Measurements from ENCODE around the gene FYN. TPM values are rescaled to one million over a fixed set of nuclear protein-coding genes. Genes with fewer than 3 reads are reported as not detected.

The FYN gene
- total RNA-seq, 1 donor from 2014 or later: 474 TPM

GRCh38 chr6:111615916-111616612, 257.2 kb downstream of the FYN start:
- Mint-ChIP-seq H3K27me3 (ENCODE audit: unreplicated experiment) (peaks cover 8% of the 10 kb centered on the region), H3K4me3 (ENCODE audit: unreplicated experiment) (no peak overlapping the region), H3K9me3 (ENCODE audit: unreplicated experiment) (no peaks in the 10 kb centered on the region), H3K4me1 (ENCODE audit: unreplicated experiment) (peaks cover 29% of the 10 kb centered on the region), H3K36me3 (ENCODE audit: low read depth, unreplicated experiment) (peaks cover 3% of the 10 kb centered on the region), H3K27ac (ENCODE audit: unreplicated experiment) (no peak overlapping the region)
- TF ChIP-seq, protein P1, sequence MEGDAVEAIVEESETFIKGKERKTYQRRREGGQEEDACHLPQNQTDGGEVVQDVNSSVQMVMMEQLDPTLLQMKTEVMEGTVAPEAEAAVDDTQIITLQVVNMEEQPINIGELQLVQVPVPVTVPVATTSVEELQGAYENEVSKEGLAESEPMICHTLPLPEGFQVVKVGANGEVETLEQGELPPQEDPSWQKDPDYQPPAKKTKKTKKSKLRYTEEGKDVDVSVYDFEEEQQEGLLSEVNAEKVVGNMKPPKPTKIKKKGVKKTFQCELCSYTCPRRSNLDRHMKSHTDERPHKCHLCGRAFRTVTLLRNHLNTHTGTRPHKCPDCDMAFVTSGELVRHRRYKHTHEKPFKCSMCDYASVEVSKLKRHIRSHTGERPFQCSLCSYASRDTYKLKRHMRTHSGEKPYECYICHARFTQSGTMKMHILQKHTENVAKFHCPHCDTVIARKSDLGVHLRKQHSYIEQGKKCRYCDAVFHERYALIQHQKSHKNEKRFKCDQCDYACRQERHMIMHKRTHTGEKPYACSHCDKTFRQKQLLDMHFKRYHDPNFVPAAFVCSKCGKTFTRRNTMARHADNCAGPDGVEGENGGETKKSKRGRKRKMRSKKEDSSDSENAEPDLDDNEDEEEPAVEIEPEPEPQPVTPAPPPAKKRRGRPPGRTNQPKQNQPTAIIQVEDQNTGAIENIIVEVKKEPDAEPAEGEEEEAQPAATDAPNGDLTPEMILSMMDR (IDR thresholded peaks at IDR 0.05; ENCODE audit: unreplicated experiment): no peak
- no peak for DNase-seq (ENCODE audit: low spot score)

DNA sequence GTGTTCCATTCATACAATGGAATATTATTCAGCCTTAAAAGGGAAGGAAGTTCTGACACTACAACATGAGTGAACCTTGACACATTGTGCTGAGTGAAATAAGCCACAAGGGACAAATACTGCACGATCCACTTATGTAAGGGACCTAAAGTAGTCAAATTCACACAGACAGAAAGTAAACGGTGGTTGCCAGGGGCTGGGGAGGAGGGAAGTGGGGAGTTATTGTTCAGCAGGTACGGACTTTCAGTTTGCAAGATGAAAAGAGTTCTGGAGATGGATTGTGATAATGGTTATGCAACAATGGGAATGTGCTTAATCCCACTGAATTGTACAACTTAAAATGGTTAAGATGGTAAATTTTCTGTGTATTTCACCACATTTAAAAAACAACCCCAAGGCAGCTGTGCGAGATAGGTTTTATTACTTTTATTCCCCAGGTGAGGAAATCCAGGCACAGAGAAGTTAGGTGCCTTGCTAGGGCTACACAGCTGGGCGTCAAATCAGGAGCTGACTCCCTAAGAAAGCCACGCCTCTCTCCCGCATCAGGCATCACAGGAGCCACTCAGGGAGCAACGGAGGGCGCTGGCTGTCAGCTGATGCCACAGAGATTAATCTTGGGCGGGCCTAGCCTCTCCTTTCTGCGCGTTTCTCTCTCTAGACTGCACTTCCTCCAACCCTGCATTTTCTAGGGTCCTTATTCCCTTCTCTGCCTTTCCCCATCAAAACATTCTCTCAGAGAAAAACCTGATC, 258.2 kb downstream of the FYN start:
- DNase-seq (ENCODE audit: low spot score): no peak

GRCh38 chr6:111612379-111612778, 260.9 kb downstream of the FYN start:
- no peak overlapping the region for H3K27ac Mint-ChIP-seq (ENCODE audit: unreplicated experiment)
- TF ChIP-seq, protein P1 (IDR thresholded peaks at IDR 0.05; ENCODE audit: unreplicated experiment): no peak
- peak overlapping the region; percentile 56 for H3K4me3 Mint-ChIP-seq (ENCODE audit: unreplicated experiment)
- no peaks in the 10 kb centered on the region for H3K9me3 Mint-ChIP-seq (ENCODE audit: unreplicated experiment)
- H3K36me3 Mint-ChIP-seq (ENCODE audit: low read depth, unreplicated experiment): no peaks in the 10 kb centered on the region
- H3K4me1 Mint-ChIP-seq (ENCODE audit: unreplicated experiment): peaks cover 28% of the 10 kb centered on the region
- peaks cover 3% of the 10 kb centered on the region for H3K27me3 Mint-ChIP-seq (ENCODE audit: unreplicated experiment)
- DNase-seq (ENCODE audit: low spot score): no peak

More for the DNA sequence above, 258.2 kb downstream of the FYN start:
- Mint-ChIP-seq H3K4me3 (ENCODE audit: unreplicated experiment) (no peak overlapping the region), H3K27ac (ENCODE audit: unreplicated experiment) (no peak overlapping the region), H3K4me1 (ENCODE audit: unreplicated experiment) (peaks cover 18% of the 10 kb centered on the region), H3K9me3 (ENCODE audit: unreplicated experiment) (no peaks in the 10 kb centered on the region), H3K27me3 (ENCODE audit: unreplicated experiment) (peaks cover 3% of the 10 kb centered on the region), H3K36me3 (ENCODE audit: low read depth, unreplicated experiment) (no peaks in the 10 kb centered on the region)
- TF ChIP-seq, protein P1 (IDR thresholded peaks at IDR 0.05; ENCODE audit: unreplicated experiment): no peak

GRCh38 chr6:111610548-111611172, 262.6 kb downstream of the FYN start:
- Mint-ChIP-seq H3K36me3 (ENCODE audit: low read depth, unreplicated experiment) (no peaks in the 10 kb centered on the region), H3K27ac (ENCODE audit: unreplicated experiment) (no peak overlapping the region), H3K4me3 (ENCODE audit: unreplicated experiment) (no peak overlapping the region), H3K27me3 (ENCODE audit: unreplicated experiment) (peaks cover 3% of the 10 kb centered on the region), H3K9me3 (ENCODE audit: unreplicated experiment) (no peaks in the 10 kb centered on the region), H3K4me1 (ENCODE audit: unreplicated experiment) (peaks cover 35% of the 10 kb centered on the region)
- no peak for DNase-seq (ENCODE audit: low spot score)
- TF ChIP-seq, protein P1 (IDR thresholded peaks at IDR 0.05; ENCODE audit: unreplicated experiment): no peak

Other genes starting within 250 kb of the FYN start
- not detected for gene CCN6, start 180.7 kb upstream of the FYN start, total RNA-seq (ENCODE audit: unreplicated experiment)
- gene TUBE1, start 214.0 kb upstream of the FYN start, total RNA-seq (ENCODE audit: unreplicated experiment): 13.7 TPM
- 20.9 TPM for gene FAM229B, start 214.1 kb upstream of the FYN start, total RNA-seq (ENCODE audit: unreplicated experiment)